Adrenal gland (tissue), 12 donors: Measurements from ENCODE around the gene ADAM19. TPM values are rescaled to one million over a fixed set of nuclear protein-coding genes. Genes with fewer than 3 reads are reported as not detected.

Experiments
- DNase-seq, 7 donors: peaks; one replicate each; pipeline ENCODE4 v3.0.0-alpha.2; 2019 to 2020
- H3K27ac ChIP-seq, 5 donors: fragments of 200-600 bp; sonication (generic) in 4 of 5; 1 replicate in 3 of 5; 2 replicates in 2 of 5; pipeline versions ENCODE4 v1.5.1 to v1.8.0; 2016 to 2020; ENCODE audit warnings: mild to moderate bottlenecking in 1 of 5
- H3K27me3 ChIP-seq: fragments of 200-600 bp; 2 replicates; pipeline ENCODE4 v1.8.0; 2021
- H3K36me3 ChIP-seq, 2 donors: fragments of 200-600 bp; replicated peaks in 1 of 2; 1 replicate in 1 of 2; 2 replicates in 1 of 2; pipeline versions ENCODE4 v1.5.1 to v1.8.0; 2018 to 2022
- H3K4me1 ChIP-seq, 2 donors: fragments of 200-600 bp; replicated peaks in 1 of 2; 1 replicate in 1 of 2; 2 replicates in 1 of 2; pipeline versions ENCODE4 v1.5.1 to v1.8.0; 2018 to 2021
- H3K4me3 ChIP-seq, 4 donors: fragments of 200-600 bp; sonication (generic) in 3 of 4; one replicate each; pipeline ENCODE4 v1.5.1; 2016 to 2018
- H3K9me3 ChIP-seq, 3 donors: fragments of 200-600 bp; sonication (generic) in 1 of 3; replicated peaks in 1 of 3; 1 replicate in 2 of 3; 2 replicates in 1 of 3; pipeline versions ENCODE4 v1.5.1 to v1.8.0; 2016 to 2021
- CTCF ChIP-seq, 6 experiments: fragments of 450-650 bp in 4 of 6; fragments of 200-600 bp in 2 of 6; sonication (generic) in 1 of 6; IDR thresholded peaks; 1 replicate in 5 of 6; 2 replicates in 1 of 6; pipeline versions ENCODE4 v1.5.1 to v1.8.0; 2016 to 2021; ENCODE audit warnings: antibody characterized with exemption in 6 of 6, mild to moderate bottlenecking in 2 of 6, moderate library complexity in 1 of 6
- POLR2A ChIP-seq, 2 donors: fragments of 450-650 bp; IDR thresholded peaks; one replicate each; pipeline ENCODE4 v1.6.1; 2017; ENCODE audit warnings: antibody characterized with exemption in 2 of 2, mild to moderate bottlenecking in 2 of 2, moderate library complexity in 1 of 2
- WGBS, 4 donors: extraction: QIAGEN DNeasy Blood & Tissue Kit in 2 of 4; methylation state at CpG; one replicate each; pipeline versions ENCODE4 v1.1.5 to v1.1.7; 2013 to 2017; 5-methylcytosine and 5-hydroxymethylcytosine counted together
- intact Hi-C, 2 donors: fragments of 100-400 bp; cut with DNase I; formaldehyde crosslinking; loops; one replicate each; pipeline versions ENCODE4 v1.14.1 to v1.15.0; 2022 to 2023
- polyA plus RNA-seq, 3 donors: library from polyadenylated mRNA; stranded (reverse); fragments of 200-250 nt in 2 of 3; fragments of 350-450 nt in 1 of 3; fragmentation: Illumina TruSeq in 1 of 3; extraction: RNeasy Lipid Tissue Mini Kit (QIAGEN cat#74804) in 1 of 3; gene quantifications; one replicate each; pipeline ENCODE4 v1.2.3, GENCODE V29; 2013 to 2014
- total RNA-seq, 9 donors: library from RNA; depleted of rRNA in 4 of 9; stranded (reverse); fragments of >200 nt in 4 of 9; fragments of 120-200 nt in 1 of 9; fragmentation: NEBNext Ultra II Directional in 1 of 9; extraction: Animal tissue kit (Norgen Biotek cat#: 25700) in 1 of 9; gene quantifications; one replicate each; pipeline versions ENCODE4 v1.1.0 to v1.2.4, GENCODE V29; 2013 to 2023
- donor health status: healthy with polysubstance abuse.
- donor health status: Bipolar disorder and iron deficiency.
- donor health status: DM: yes; HTN: yes; CAD: no.
- donor health status: DM: no; HTN: no; CAD: no.
- donor health status: DM: no; HTN: no; CAD: no.
- donor health status: DM: yes; HTN: yes; CAD: no.

Gene ADAM19
- total and polyA plus RNA-seq, 12 donors, result 2.2 to 15.1 (median 4.7) TPM

GRCh38 chr5:157590478-157590877, 14.9 kb upstream of the ADAM19 start:
- no peak for DNase-seq
- intact Hi-C loops, result no loop called here
- Histone ChIP-seq H3K27me3 (no peaks in the 10 kb centered on the region), H3K4me3 (no peak overlapping the region), H3K27ac (no peak overlapping the region), H3K36me3 (no peaks in the 10 kb centered on the region), H3K4me1 (no peaks in the 10 kb centered on the region), H3K9me3 (no peaks in the 10 kb centered on the region)
- no peak for TF ChIP-seq POLR2A (IDR thresholded peaks at IDR 0.05)

- Histone ChIP-seq H3K4me1 (no peaks in the 10 kb centered on the region), H3K4me3 (no peak overlapping the region), H3K27ac (no peak overlapping the region), H3K36me3 (no peaks in the 10 kb centered on the region), H3K27me3 (no peaks in the 10 kb centered on the region), H3K9me3 (no peaks in the 10 kb centered on the region)
- no peak for TF ChIP-seq CTCF (IDR thresholded peaks at IDR 0.05)
- no peak for TF ChIP-seq POLR2A (IDR thresholded peaks at IDR 0.05)
- WGBS, 4 donors, result 61 to 85% (median 71%) methylated on average over 1 of the region's 1 CpG
- intact Hi-C loops, result no loop called here
- DNase-seq, result no peak
Measured at GRCh38 chr5:157584628-157585027, 9.1 kb upstream of the ADAM19 start.

GRCh38 chr5:157582731-157583620, 7.4 kb upstream of the ADAM19 start:
- WGBS, 4 donors, result 71 to 76% (median 75%) methylated on average over 10 of the region's 10 CpGs
- no peak overlapping the region for H3K4me3 ChIP-seq
- no peak for DNase-seq
- intact Hi-C loops, result no loop called here
- H3K27ac ChIP-seq, result no peak overlapping the region
- no peaks in the 10 kb centered on the region for H3K4me1 ChIP-seq
- no peaks in the 10 kb centered on the region for H3K27me3 ChIP-seq
- no peaks in the 10 kb centered on the region for H3K36me3 ChIP-seq
- TF ChIP-seq POLR2A (IDR thresholded peaks at IDR 0.05) (no peak), CTCF (IDR thresholded peaks at IDR 0.05) (no peak)
- no peaks in the 10 kb centered on the region for H3K9me3 ChIP-seq

GRCh38 chr5:157581901-157582300, 6.3 kb upstream of the ADAM19 start:
- WGBS, 4 donors, result 60 to 92% (median 81%) methylated on average over 4 to 5 of the region's 5 CpGs
- H3K4me1 ChIP-seq, result no peaks in the 10 kb centered on the region
- TF ChIP-seq POLR2A (IDR thresholded peaks at IDR 0.05), result no peak
- no peak for TF ChIP-seq CTCF (IDR thresholded peaks at IDR 0.05)
- no peaks in the 10 kb centered on the region for H3K36me3 ChIP-seq
- no peak overlapping the region for H3K27ac ChIP-seq
- H3K9me3 ChIP-seq, result no peaks in the 10 kb centered on the region
- H3K4me3 ChIP-seq, result no peak overlapping the region
- DNase-seq, result no peak
- intact Hi-C loops, result loop anchor here in 1 of 2 donors (2.0 kb wide), 1 partner anchor 13 kb away; no protein-coding TSS in a partner anchor
- H3K27me3 ChIP-seq, result no peaks in the 10 kb centered on the region
